ENCODE data around the gene FIGNL1.

DNA sequence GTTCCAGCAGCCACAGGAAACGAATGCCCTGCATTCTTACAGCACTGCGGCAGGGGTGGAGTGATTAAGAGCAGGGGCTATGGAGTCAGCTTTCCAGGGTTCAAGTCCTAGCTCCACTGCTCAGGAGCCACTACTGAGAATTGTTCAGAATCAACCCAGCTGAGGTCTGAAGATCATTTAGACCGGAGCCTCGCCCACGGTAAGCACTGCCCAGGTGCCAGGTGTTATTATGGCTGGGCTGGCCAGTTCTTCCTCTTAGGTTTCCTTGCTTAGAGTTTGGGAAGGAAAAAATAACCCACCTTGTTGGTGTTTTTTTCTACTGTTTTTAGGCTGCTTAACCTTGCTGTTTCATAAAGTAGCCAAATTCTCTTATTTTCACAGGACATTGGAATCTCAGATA lies 4.8 kb upstream of the FIGNL1 start:
- TF ChIP-seq, protein P1, sequence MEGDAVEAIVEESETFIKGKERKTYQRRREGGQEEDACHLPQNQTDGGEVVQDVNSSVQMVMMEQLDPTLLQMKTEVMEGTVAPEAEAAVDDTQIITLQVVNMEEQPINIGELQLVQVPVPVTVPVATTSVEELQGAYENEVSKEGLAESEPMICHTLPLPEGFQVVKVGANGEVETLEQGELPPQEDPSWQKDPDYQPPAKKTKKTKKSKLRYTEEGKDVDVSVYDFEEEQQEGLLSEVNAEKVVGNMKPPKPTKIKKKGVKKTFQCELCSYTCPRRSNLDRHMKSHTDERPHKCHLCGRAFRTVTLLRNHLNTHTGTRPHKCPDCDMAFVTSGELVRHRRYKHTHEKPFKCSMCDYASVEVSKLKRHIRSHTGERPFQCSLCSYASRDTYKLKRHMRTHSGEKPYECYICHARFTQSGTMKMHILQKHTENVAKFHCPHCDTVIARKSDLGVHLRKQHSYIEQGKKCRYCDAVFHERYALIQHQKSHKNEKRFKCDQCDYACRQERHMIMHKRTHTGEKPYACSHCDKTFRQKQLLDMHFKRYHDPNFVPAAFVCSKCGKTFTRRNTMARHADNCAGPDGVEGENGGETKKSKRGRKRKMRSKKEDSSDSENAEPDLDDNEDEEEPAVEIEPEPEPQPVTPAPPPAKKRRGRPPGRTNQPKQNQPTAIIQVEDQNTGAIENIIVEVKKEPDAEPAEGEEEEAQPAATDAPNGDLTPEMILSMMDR (IDR thresholded peaks at IDR 0.05) = no peak
- TF ChIP-seq EZH2 (IDR thresholded peaks at IDR 0.05; ENCODE audit: borderline replicate concordance, insufficient read depth, low read depth, low read length, poor library complexity, severe bottlenecking) = no peak

All from B cell (primary cell).